ENCODE measurements around the gene AJUBA.
A peak's percentile ranks its signal among the peaks of the same experiment; 100 is the strongest.
"Not testable (repeated sequence)": the region's sequence is repeated elsewhere in the genome, so short reads cannot be mapped to it uniquely, and the experiment has no call there.

Gene AJUBA

DNA sequence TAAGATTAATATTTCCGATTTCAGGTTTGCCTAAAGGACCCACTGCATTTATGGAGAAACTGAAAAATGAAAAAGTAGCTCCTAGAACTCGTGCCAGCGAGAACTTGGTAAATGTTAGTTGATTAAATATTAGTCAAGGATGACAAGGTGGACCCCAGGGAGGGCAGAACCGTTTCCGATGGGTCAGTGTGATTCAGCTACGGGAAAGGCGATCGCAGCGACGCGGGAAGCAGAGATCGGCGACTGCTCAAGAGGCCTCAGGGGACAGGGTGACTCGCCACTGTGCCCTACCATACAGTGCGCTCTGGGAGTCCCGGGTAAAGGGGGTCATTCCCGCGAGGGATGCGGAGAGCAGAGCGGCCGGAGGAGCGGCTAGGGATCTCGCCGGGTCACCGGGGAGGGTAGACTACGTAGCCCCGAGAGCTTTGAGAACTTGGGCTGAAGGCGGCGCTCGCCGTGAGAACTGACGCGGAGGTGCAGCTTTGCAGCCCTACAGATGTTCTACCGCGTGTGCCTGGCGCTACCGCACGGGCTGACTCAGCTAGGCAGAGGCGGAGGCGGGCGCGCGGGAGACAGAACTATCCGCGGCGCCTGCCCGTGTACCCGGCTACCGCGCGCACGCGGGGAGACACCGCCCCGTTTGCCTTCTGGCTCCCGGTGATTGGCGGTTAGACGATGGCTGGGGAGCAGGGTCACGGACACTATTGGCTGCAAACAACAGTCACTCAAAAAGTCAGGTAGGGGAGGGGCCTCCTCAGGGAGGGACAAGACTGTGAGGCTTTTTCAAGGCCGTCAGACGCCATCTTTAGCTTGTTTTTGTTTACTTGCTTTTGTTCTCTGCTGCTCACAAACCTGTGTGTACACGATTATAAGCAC, 24.4 kb upstream of the AJUBA start:
- 1% methylated on average over 62 of the region's 62 CpGs for WGBS, 2 experiments
- Histone ChIP-seq H3K9me3 (ENCODE audit: control insufficient read depth, low read length) (no peaks in the 10 kb centered on the region), H3K27me3 (ENCODE audit: control insufficient read depth, insufficient read depth, low read length, poor library complexity, severe bottlenecking) (no peaks in the 10 kb centered on the region), H3K4me1 (ENCODE audit: control insufficient read depth, insufficient read depth, low read length) (peaks cover 4% of the 10 kb centered on the region), H3K36me3 (ENCODE audit: control insufficient read depth, insufficient read depth, low read length) (no peaks in the 10 kb centered on the region), H3K4me3 (ENCODE audit: insufficient read depth, low read depth, low read length) (peak overlapping the region; percentile 49), H3K27ac (ENCODE audit: insufficient read depth, low read depth, low read length, poor library complexity, severe bottlenecking) (peak overlapping the region; percentile 91)

GRCh38 chr14:23006188-23006534, 23.8 kb upstream of the AJUBA start:
- 74 to 84% methylated on average over 5 of the region's 5 CpGs for WGBS, 2 experiments

GRCh38 chr14:23005451-23006187, 23.3 kb upstream of the AJUBA start:
- H3K4me3 ChIP-seq (ENCODE audit: insufficient read depth, low read depth, low read length) = peak overlapping the region; percentile 49
- peaks cover 4% of the 10 kb centered on the region for H3K4me1 ChIP-seq (ENCODE audit: control insufficient read depth, insufficient read depth, low read length)
- H3K27me3 ChIP-seq (ENCODE audit: control insufficient read depth, insufficient read depth, low read length, poor library complexity, severe bottlenecking) = no peaks in the 10 kb centered on the region
- no peak overlapping the region for H3K27ac ChIP-seq (ENCODE audit: insufficient read depth, low read depth, low read length, poor library complexity, severe bottlenecking)
- 87 to 91% methylated on average over 2 of the region's 3 CpGs for WGBS, 2 experiments
- H3K9me3 ChIP-seq (ENCODE audit: control insufficient read depth, low read length) = no peaks in the 10 kb centered on the region
- H3K36me3 ChIP-seq (ENCODE audit: control insufficient read depth, insufficient read depth, low read length) = no peaks in the 10 kb centered on the region

More at GRCh38 chr14:23006188-23006534, 23.8 kb upstream of the AJUBA start:
- H3K9me3 ChIP-seq (ENCODE audit: control insufficient read depth, low read length) = no peaks in the 10 kb centered on the region
- peaks cover 4% of the 10 kb centered on the region for H3K4me1 ChIP-seq (ENCODE audit: control insufficient read depth, insufficient read depth, low read length)
- H3K4me3 ChIP-seq (ENCODE audit: insufficient read depth, low read depth, low read length) = peak overlapping the region; percentile 49
- H3K27me3 ChIP-seq (ENCODE audit: control insufficient read depth, insufficient read depth, low read length, poor library complexity, severe bottlenecking) = no peaks in the 10 kb centered on the region
- H3K36me3 ChIP-seq (ENCODE audit: control insufficient read depth, insufficient read depth, low read length) = no peaks in the 10 kb centered on the region
- H3K27ac ChIP-seq (ENCODE audit: insufficient read depth, low read depth, low read length, poor library complexity, severe bottlenecking) = peak overlapping the region; percentile 91

GRCh38 chr14:23004274-23004673, 21.9 kb upstream of the AJUBA start:
- not testable (repeated sequence) for H3K4me3 ChIP-seq (ENCODE audit: insufficient read depth, low read depth, low read length); H3K4me1 ChIP-seq (ENCODE audit: control insufficient read depth, insufficient read depth, low read length); H3K36me3 ChIP-seq (ENCODE audit: control insufficient read depth, insufficient read depth, low read length); H3K27me3 ChIP-seq (ENCODE audit: control insufficient read depth, insufficient read depth, low read length, poor library complexity, severe bottlenecking); H3K27ac ChIP-seq (ENCODE audit: insufficient read depth, low read depth, low read length, poor library complexity, severe bottlenecking); H3K9me3 ChIP-seq (ENCODE audit: control insufficient read depth, low read length)
- 94% methylated on average over 4 of the region's 4 CpGs for WGBS, 2 experiments

DNA sequence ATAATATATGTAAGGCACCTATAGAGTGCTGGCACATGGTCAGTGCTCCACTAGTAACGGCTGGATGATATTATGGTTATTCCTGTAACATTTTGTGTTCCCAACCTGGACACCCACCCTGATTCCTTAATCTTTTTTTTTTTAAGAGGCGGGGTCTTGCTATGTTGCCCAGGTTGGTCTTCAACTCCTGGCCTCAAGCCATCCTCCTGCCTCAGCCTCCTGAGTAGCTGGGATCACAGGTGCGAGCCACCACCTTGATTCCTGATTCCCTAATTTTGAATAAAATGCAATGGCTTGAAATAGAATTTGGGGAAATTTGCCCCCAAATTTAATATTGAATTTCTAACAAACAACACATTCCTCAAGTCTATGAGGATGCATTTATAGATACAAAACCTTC, 20.2 kb upstream of the AJUBA start:
- Histone ChIP-seq H3K27ac (ENCODE audit: insufficient read depth, low read depth, low read length, poor library complexity, severe bottlenecking) (no peak overlapping the region), H3K4me1 (ENCODE audit: control insufficient read depth, insufficient read depth, low read length) (peaks cover 4% of the 10 kb centered on the region), H3K9me3 (ENCODE audit: control insufficient read depth, low read length) (no peaks in the 10 kb centered on the region), H3K36me3 (ENCODE audit: control insufficient read depth, insufficient read depth, low read length) (no peaks in the 10 kb centered on the region), H3K27me3 (ENCODE audit: control insufficient read depth, insufficient read depth, low read length, poor library complexity, severe bottlenecking) (no peaks in the 10 kb centered on the region), H3K4me3 (ENCODE audit: insufficient read depth, low read depth, low read length) (no peak overlapping the region)
- 91 to 98% methylated on average over 3 of the region's 3 CpGs for WGBS, 2 experiments

DNA sequence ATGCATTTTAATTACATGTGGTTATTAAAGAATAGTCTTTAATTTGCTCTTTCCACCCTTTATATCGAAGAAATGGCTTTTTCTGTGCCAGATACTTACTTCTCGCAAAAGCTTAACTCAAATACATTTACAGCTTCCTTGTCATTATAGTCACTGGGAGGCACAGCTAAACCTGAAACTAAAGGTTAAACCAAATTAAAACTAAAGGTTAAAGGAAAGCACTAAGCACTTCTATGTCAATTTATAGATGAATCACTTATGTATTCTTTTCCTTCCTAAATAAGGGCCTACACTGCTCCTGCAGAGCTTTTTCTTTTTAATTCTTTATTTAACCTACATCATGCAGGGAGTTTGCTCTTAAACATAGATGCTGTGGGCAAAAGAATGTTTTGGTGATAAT, 18.5 kb upstream of the AJUBA start:
- 96 to 98% methylated on average over 2 of the region's 2 CpGs for WGBS, 2 experiments
- no peak overlapping the region for H3K27ac ChIP-seq (ENCODE audit: insufficient read depth, low read depth, low read length, poor library complexity, severe bottlenecking)
- no peaks in the 10 kb centered on the region for H3K4me1 ChIP-seq (ENCODE audit: control insufficient read depth, insufficient read depth, low read length)
- H3K9me3 ChIP-seq (ENCODE audit: control insufficient read depth, low read length) = no peaks in the 10 kb centered on the region
- H3K36me3 ChIP-seq (ENCODE audit: control insufficient read depth, insufficient read depth, low read length) = no peaks in the 10 kb centered on the region
- H3K4me3 ChIP-seq (ENCODE audit: insufficient read depth, low read depth, low read length) = no peak overlapping the region
- no peaks in the 10 kb centered on the region for H3K27me3 ChIP-seq (ENCODE audit: control insufficient read depth, insufficient read depth, low read length, poor library complexity, severe bottlenecking)

DNA sequence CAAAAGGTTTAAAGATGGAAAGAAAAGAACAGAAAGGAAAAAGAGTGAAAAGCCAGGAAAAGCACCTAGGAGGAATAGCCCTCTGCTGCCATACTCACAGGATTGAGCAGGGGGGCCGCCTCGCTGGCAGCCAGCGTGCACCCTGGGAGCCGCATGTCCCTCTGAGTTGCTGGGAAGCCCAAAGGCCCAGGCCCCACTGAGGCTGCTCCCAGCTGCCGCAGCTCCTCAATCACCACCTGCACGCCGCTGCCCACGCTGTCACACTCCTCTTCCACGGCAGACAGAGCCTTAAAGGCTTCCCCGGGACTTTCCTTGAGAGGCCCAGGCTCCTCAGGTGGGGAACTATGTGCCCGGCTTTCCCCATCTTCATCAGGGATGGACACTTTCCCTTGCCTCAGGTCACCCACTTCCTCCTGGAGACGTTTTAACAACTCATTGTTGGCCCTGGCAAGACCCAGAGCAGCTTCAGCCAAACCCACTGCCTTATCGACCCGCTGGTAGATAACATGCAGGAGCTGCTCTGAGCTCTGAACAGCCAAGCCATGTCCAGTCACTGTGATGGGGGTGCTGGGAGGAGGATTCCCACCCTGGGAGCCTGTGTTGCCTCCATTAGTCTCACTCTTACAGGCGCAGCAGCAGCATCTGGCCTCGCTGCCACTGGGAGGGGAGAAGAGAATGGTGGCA, 16.1 kb upstream of the AJUBA start:
- Histone ChIP-seq H3K9me3 (ENCODE audit: control insufficient read depth, low read length) (no peaks in the 10 kb centered on the region), H3K4me1 (ENCODE audit: control insufficient read depth, insufficient read depth, low read length) (peaks cover 9% of the 10 kb centered on the region), H3K36me3 (ENCODE audit: control insufficient read depth, insufficient read depth, low read length) (no peaks in the 10 kb centered on the region), H3K27ac (ENCODE audit: insufficient read depth, low read depth, low read length, poor library complexity, severe bottlenecking) (no peak overlapping the region), H3K4me3 (ENCODE audit: insufficient read depth, low read depth, low read length) (no peak overlapping the region), H3K27me3 (ENCODE audit: control insufficient read depth, insufficient read depth, low read length, poor library complexity, severe bottlenecking) (no peaks in the 10 kb centered on the region)
- 91% methylated on average over 16 of the region's 16 CpGs for WGBS, 2 experiments

DNA sequence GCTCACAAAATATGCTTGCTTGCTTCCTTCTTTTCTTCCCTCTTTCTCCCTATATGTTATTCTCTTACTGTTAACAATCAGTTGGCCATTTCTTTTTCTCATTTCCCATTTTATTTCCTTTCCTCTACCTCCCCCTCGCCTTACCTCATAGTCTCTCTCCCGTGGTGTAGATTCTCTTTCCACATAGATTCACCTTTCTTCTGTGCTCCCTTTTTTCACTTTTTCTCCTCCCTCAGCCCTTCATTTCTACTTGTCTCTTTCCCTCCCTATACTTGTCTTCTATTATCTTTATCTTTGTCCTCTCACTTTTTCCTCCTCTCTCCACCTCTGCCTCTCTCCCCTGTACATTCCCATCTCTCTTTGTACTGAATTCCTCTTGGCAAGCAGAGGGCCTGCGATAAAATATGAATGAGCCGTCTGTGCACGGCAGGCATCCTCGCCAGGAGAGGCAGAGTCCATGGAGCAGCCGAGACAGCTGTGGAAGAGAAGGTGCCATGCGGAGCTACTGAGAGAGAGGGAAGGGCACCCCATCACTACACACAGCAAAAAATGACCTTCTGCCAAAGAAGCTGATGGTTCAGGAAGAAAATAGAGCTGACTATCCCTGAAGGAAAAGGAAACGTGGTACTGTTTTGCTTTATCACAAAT, 15.4 kb upstream of the AJUBA start:
- H3K27ac ChIP-seq (ENCODE audit: insufficient read depth, low read depth, low read length, poor library complexity, severe bottlenecking) = no peak overlapping the region
- no peaks in the 10 kb centered on the region for H3K9me3 ChIP-seq (ENCODE audit: control insufficient read depth, low read length)
- WGBS, 2 experiments = 85 to 88% methylated on average over 9 of the region's 9 CpGs
- H3K4me1 ChIP-seq (ENCODE audit: control insufficient read depth, insufficient read depth, low read length) = peaks cover 9% of the 10 kb centered on the region
- H3K4me3 ChIP-seq (ENCODE audit: insufficient read depth, low read depth, low read length) = no peak overlapping the region
- H3K36me3 ChIP-seq (ENCODE audit: control insufficient read depth, insufficient read depth, low read length) = no peaks in the 10 kb centered on the region
- H3K27me3 ChIP-seq (ENCODE audit: control insufficient read depth, insufficient read depth, low read length, poor library complexity, severe bottlenecking) = no peaks in the 10 kb centered on the region

- WGBS, 2 experiments = 81% methylated on average over 11 of the region's 11 CpGs
- Histone ChIP-seq H3K9me3 (ENCODE audit: control insufficient read depth, low read length) (no peaks in the 10 kb centered on the region), H3K36me3 (ENCODE audit: control insufficient read depth, insufficient read depth, low read length) (no peaks in the 10 kb centered on the region), H3K27me3 (ENCODE audit: control insufficient read depth, insufficient read depth, low read length, poor library complexity, severe bottlenecking) (no peaks in the 10 kb centered on the region), H3K27ac (ENCODE audit: insufficient read depth, low read depth, low read length, poor library complexity, severe bottlenecking) (no peak overlapping the region), H3K4me1 (ENCODE audit: control insufficient read depth, insufficient read depth, low read length) (peaks cover 9% of the 10 kb centered on the region), H3K4me3 (ENCODE audit: insufficient read depth, low read depth, low read length) (no peak overlapping the region)
Observed at GRCh38 chr14:22996768-22997654, 14.7 kb upstream of the AJUBA start.

All from ectodermal cell (in vitro differentiated cells).